ENCODE data around the gene PLGLB2. TPM values are rescaled to one million over a fixed set of nuclear protein-coding genes. Genes with fewer than 3 reads are reported as not detected.

PLGLB2 gene
- total RNA-seq, 3 donors from 2014 or later = 2.7 to 5.6 (median 4.0) TPM

Other genes with a start within 250 kb of the PLGLB2 start
- 1 to 10 TPM; 2.4 to 4.3 (median 2.9) TPM for gene RGPD2, start 77.7 kb downstream of the PLGLB2 start, total RNA-seq

Measured in breast epithelium (tissue), 3 donors.